Neural progenitor cell (in vitro differentiated cells): ENCODE data around the gene SNX30. TPM values are rescaled to one million over a fixed set of nuclear protein-coding genes. Genes with fewer than 3 reads are reported as not detected.

Experiments
- DNase-seq: peaks from one replicate; pipeline ENCODE4 v3.0.0-alpha.2; 2016; ENCODE audit warnings: low spot score
- H2AFZ ChIP-seq: fragments of 200-600 bp; sonication (generic); replicated peaks from 2 replicates; pipeline ENCODE4 v1.6.1; 2016; ENCODE audit warnings: antibody characterized with exemption
- H3F3A ChIP-seq: fragments of 200-600 bp; sonication (generic); 2 replicates; pipeline ENCODE4 v1.6.1; 2016; ENCODE audit warnings: antibody characterized with exemption, low read depth
- H3K27ac ChIP-seq: fragments of 200-600 bp; sonication (generic); 2 replicates; pipeline ENCODE4 v1.5.1; 2016; ENCODE audit warnings: mild to moderate bottlenecking
- H3K27me3 ChIP-seq: fragments of 200-600 bp; sonication (generic); 2 replicates; pipeline ENCODE4 v1.6.1; 2016; ENCODE audit warnings: mild to moderate bottlenecking, moderate library complexity
- H3K36me3 ChIP-seq: fragments of 200-600 bp; sonication (generic); 2 replicates; pipeline ENCODE4 v1.5.1; 2016
- H3K4me1 ChIP-seq: fragments of 200-600 bp; sonication (generic); 2 replicates; pipeline ENCODE4 v1.6.1; 2016; ENCODE audit warnings: mixed run types
- H3K4me2 ChIP-seq: fragments of 200-600 bp; sonication (generic); 2 replicates; pipeline ENCODE4 v1.6.1; 2016
- H3K4me3 ChIP-seq: fragments of 200-600 bp; sonication (generic); 2 replicates; pipeline ENCODE4 v1.5.1; 2016
- H3K79me2 ChIP-seq: fragments of 200-600 bp; sonication (generic); 2 replicates; pipeline ENCODE4 v1.6.1; 2016; ENCODE audit warnings: low read depth
- H3K9ac ChIP-seq: fragments of 200-600 bp; sonication (generic); 2 replicates; pipeline ENCODE4 v1.6.1; 2016
- H3K9me3 ChIP-seq: fragments of 200-600 bp; sonication (generic); 2 replicates; pipeline ENCODE4 v1.5.1; 2016; ENCODE audit warnings: low read depth
- H4K20me1 ChIP-seq: fragments of 200-600 bp; sonication (generic); 2 replicates; pipeline ENCODE4 v1.6.1; 2016; ENCODE audit warnings: low read depth
- H3K27ac Mint-ChIP-seq: 3 replicates; pipeline ENCODE4 v1.8.0; 2021; ENCODE audit warnings: mixed read lengths
- H3K27me3 Mint-ChIP-seq: 2 replicates; pipeline ENCODE4 v1.8.0; 2022; ENCODE audit warnings: low read depth, mild to moderate bottlenecking, inconsistent platforms, moderate library complexity, mixed read lengths; ENCODE audit not compliant: insufficient read depth
- H3K36me3 Mint-ChIP-seq: 3 replicates; pipeline ENCODE4 v1.8.0; 2021; ENCODE audit warnings: mixed read lengths
- H3K4me1 Mint-ChIP-seq: 3 replicates; pipeline ENCODE4 v1.8.0; 2021; ENCODE audit warnings: mixed read lengths
- H3K4me3 Mint-ChIP-seq: 3 replicates; pipeline ENCODE4 v1.8.0; 2021; ENCODE audit warnings: mild to moderate bottlenecking, moderate library complexity, mixed read lengths
- H3K9me3 Mint-ChIP-seq: 3 replicates; pipeline ENCODE4 v1.8.0; 2020; ENCODE audit warnings: mixed read lengths
- EZH2 ChIP-seq: fragments of 200-600 bp; sonication (generic); IDR thresholded peaks from 2 replicates; pipeline ENCODE4 v1.6.1; 2017; ENCODE audit warnings: antibody characterized with exemption, mild to moderate bottlenecking, moderate library complexity
- EZH2phosphoT487 ChIP-seq: fragments of 200-600 bp; sonication (generic); IDR thresholded peaks from 2 replicates; pipeline ENCODE4 v1.6.1; 2017; ENCODE audit warnings: antibody characterized with exemption
- total RNA-seq: library from RNA; depleted of rRNA; stranded (reverse); fragments of >200 nt; gene quantifications from 2 replicates; pipeline ENCODE4 v1.2.3, GENCODE V29; 2015; ENCODE audit warnings: low replicate concordance
- TF ChIP-seq, protein P1 (sequence below): fragments of 200-600 bp; sonication (generic); IDR thresholded peaks from 2 replicates; pipeline ENCODE4 v1.5.1; 2017; ENCODE audit warnings: antibody characterized with exemption, mild to moderate bottlenecking

Gene SNX30
- total RNA-seq, 1 donor from 2014 or later: 19.9 TPM

DNA sequence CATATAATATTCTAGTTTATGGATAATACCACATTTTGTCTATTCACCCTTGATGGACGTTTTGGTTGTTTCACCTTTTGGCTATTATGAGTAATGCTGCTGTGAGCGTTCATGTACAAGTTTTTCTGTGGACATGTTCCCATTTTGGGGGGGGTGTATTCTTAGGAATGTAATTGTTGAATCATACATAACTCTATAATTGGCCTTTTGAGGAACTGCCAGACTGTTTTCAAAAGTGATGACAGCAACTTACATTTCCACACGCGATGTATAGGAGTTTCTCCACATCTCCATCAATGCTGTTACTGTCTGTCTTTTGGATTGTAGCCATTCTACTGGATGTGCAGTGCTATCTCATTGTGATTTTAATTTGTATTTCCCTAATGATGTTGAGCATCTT is 70.3 kb downstream of the SNX30 start:
- H2AFZ ChIP-seq: no peak overlapping the region
- Mint-ChIP-seq H3K27ac (no peak overlapping the region), H3K27me3 (no peaks in the 10 kb centered on the region)

DNA sequence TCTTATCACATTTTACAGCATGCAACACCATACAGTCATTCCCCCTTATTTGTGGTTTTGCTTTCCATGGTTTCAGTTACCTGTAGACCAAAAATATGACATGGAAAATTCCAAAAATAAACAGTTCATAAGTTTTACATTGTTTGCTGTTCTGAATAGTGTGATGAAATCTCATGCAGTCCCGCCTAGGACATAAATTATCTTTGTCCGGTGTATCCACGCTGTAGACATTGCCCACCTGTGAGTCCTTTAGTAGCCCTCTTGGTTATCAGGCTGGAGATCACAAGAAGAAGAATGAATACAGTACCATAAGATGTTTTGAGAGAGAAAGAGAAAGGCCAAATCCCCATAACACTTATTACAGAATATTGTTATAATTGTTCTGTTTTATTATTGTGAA is 72.1 kb downstream of the SNX30 start:
- H3K27ac Mint-ChIP-seq: no peak overlapping the region

More for the DNA sequence above, 70.3 kb downstream of the SNX30 start:
- Histone ChIP-seq H3K79me2 (no peaks in the 10 kb centered on the region), H3K27me3 (no peaks in the 10 kb centered on the region), H3K4me1 (no peaks in the 10 kb centered on the region), H3F3A (no peaks in the 10 kb centered on the region), H3K27ac (no peak overlapping the region), H3K9ac (no peak overlapping the region), H3K4me2 (no peak overlapping the region), H3K4me3 (no peak overlapping the region), H3K9me3 (no peaks in the 10 kb centered on the region), H4K20me1 (no peaks in the 10 kb centered on the region), H3K36me3 (no peaks in the 10 kb centered on the region)
- TF ChIP-seq EZH2phosphoT487 (no peak), EZH2 (no peak)
- TF ChIP-seq, protein P1, sequence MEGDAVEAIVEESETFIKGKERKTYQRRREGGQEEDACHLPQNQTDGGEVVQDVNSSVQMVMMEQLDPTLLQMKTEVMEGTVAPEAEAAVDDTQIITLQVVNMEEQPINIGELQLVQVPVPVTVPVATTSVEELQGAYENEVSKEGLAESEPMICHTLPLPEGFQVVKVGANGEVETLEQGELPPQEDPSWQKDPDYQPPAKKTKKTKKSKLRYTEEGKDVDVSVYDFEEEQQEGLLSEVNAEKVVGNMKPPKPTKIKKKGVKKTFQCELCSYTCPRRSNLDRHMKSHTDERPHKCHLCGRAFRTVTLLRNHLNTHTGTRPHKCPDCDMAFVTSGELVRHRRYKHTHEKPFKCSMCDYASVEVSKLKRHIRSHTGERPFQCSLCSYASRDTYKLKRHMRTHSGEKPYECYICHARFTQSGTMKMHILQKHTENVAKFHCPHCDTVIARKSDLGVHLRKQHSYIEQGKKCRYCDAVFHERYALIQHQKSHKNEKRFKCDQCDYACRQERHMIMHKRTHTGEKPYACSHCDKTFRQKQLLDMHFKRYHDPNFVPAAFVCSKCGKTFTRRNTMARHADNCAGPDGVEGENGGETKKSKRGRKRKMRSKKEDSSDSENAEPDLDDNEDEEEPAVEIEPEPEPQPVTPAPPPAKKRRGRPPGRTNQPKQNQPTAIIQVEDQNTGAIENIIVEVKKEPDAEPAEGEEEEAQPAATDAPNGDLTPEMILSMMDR: no peak
- Mint-ChIP-seq H3K4me3 (no peak overlapping the region), H3K4me1 (no peaks in the 10 kb centered on the region), H3K9me3 (no peaks in the 10 kb centered on the region), H3K36me3 (peaks cover 7% of the 10 kb centered on the region)
- no peak for DNase-seq

DNA sequence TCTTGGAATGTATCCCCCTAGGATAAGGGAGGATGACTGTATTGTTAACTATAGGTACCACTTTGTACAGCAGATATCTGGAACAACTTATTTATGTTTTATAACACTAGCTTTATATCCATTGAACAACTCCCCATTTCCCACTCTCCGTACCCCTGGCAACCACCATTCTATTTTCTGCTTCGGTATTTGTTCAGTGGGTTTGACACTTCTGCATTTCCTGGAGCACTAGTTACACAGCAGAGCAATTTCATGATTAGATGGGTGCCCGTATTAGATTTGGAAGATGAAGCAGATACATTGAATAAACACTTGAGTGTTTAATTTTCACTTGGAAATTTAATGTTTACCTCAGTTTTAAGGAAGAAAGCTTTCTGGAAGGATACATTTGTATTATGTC is 72.7 kb downstream of the SNX30 start:
- Histone ChIP-seq H3K27me3 (no peaks in the 10 kb centered on the region), H3K4me3 (no peak overlapping the region), H3K36me3 (no peaks in the 10 kb centered on the region), H3F3A (no peaks in the 10 kb centered on the region), H3K27ac (no peak overlapping the region), H4K20me1 (no peaks in the 10 kb centered on the region), H2AFZ (no peak overlapping the region), H3K9me3 (no peaks in the 10 kb centered on the region), H3K4me2 (no peak overlapping the region), H3K79me2 (no peaks in the 10 kb centered on the region), H3K9ac (no peak overlapping the region), H3K4me1 (no peaks in the 10 kb centered on the region)
- DNase-seq: no peak
- no peak overlapping the region for H3K27ac Mint-ChIP-seq
- peaks cover 4% of the 10 kb centered on the region for H3K36me3 Mint-ChIP-seq
- H3K27me3 Mint-ChIP-seq: no peaks in the 10 kb centered on the region
- H3K4me3 Mint-ChIP-seq: no peak overlapping the region
- H3K4me1 Mint-ChIP-seq: no peaks in the 10 kb centered on the region
- no peaks in the 10 kb centered on the region for H3K9me3 Mint-ChIP-seq
- TF ChIP-seq, protein P1: no peak
- no peak for TF ChIP-seq EZH2
- TF ChIP-seq EZH2phosphoT487: no peak

More for the DNA sequence above, 72.1 kb downstream of the SNX30 start:
- no peaks in the 10 kb centered on the region for H3F3A ChIP-seq
- no peak overlapping the region for H3K4me3 ChIP-seq
- no peak overlapping the region for H2AFZ ChIP-seq
- H3K36me3 ChIP-seq: no peaks in the 10 kb centered on the region
- no peaks in the 10 kb centered on the region for H3K79me2 ChIP-seq
- no peak for DNase-seq
- no peak for TF ChIP-seq EZH2phosphoT487
- no peak for TF ChIP-seq EZH2
- TF ChIP-seq, protein P1: no peak
- Mint-ChIP-seq H3K27me3 (no peaks in the 10 kb centered on the region), H3K4me3 (no peak overlapping the region), H3K4me1 (no peaks in the 10 kb centered on the region), H3K9me3 (no peaks in the 10 kb centered on the region), H3K36me3 (peaks cover 7% of the 10 kb centered on the region)
- no peaks in the 10 kb centered on the region for H3K9me3 ChIP-seq
- H3K27ac ChIP-seq: no peak overlapping the region
- H3K27me3 ChIP-seq: no peaks in the 10 kb centered on the region
- H3K4me1 ChIP-seq: no peaks in the 10 kb centered on the region
- H3K4me2 ChIP-seq: no peak overlapping the region
- H4K20me1 ChIP-seq: no peaks in the 10 kb centered on the region
- no peak overlapping the region for H3K9ac ChIP-seq
